GM18951 (cell line): ENCODE data around the gene KPNA4.

Experiments
- POLR2A ChIP-seq: IDR thresholded peaks from 4 replicates; pipeline ENCODE4 v1.6.1; 2011; ENCODE audit warnings: mild to moderate bottlenecking; ENCODE audit not compliant: insufficient read length, insufficient read depth; ENCODE audit errors: extremely low read depth
- in situ Hi-C: fragments of 300-500 bp; cut with MboI; formaldehyde crosslinking; loops from one replicate; pipeline ENCODE4 v1.12.0; 2022; ENCODE audit warnings: low sequenced_read_pairs, mixed read lengths, inconsistent platforms; ENCODE audit not compliant: unreplicated experiment

Gene KPNA4

GRCh38 chr3:160501325-160501724 is 64.0 kb downstream of the KPNA4 start:
- TF ChIP-seq POLR2A: no peak

DNA sequence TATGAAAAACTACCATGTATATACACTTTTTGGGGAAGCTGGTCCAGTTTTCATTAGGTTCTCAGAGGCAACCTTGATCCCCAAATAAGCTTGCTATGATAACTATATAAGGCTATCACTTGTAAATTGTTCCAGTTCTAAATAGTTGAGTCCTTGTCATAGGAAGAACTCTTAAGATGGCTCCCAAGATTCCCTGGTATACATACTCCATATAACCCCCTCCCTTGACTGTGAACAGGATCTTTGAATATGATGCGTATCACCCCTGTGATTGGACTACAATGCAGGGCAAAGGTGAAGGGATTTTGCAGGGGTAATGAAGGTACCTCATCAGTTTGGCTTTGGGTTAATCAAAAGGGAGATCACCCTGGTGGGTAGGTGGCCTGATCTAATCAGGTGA is 67.2 kb downstream of the KPNA4 start:
- TF ChIP-seq POLR2A: no peak
- in situ Hi-C loops: no loop called here

More at GRCh38 chr3:160501325-160501724, 64.0 kb downstream of the KPNA4 start:
- in situ Hi-C loops: no loop called here

DNA sequence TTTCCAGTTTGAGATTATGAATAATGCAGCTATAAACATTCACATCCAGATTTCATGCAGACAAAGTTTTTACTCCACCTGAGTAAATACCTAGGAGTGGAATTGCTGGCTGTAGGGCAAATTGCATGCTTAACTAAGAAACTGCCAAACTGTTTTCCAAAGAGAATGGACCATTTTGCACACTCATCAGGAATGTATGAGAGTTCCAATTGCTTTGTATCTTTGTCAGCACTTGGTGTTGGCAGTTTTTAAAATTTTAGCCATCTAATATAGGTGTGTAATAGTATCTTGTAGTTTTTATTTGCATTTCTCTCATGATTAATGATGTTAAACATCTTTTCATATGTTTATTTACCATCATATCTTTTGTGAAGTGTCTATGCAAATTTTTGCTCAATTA is 75.2 kb downstream of the KPNA4 start:
- in situ Hi-C loops: no loop called here

GRCh38 chr3:160486459-160486869 is 78.9 kb downstream of the KPNA4 start:
- in situ Hi-C loops: no loop called here
- TF ChIP-seq POLR2A: no peak

More for the DNA sequence above, 75.2 kb downstream of the KPNA4 start:
- no peak for TF ChIP-seq POLR2A

- in situ Hi-C loops: no loop called here
- no peak for TF ChIP-seq POLR2A
Observed at GRCh38 chr3:160482796-160483195, 82.6 kb downstream of the KPNA4 start.

DNA sequence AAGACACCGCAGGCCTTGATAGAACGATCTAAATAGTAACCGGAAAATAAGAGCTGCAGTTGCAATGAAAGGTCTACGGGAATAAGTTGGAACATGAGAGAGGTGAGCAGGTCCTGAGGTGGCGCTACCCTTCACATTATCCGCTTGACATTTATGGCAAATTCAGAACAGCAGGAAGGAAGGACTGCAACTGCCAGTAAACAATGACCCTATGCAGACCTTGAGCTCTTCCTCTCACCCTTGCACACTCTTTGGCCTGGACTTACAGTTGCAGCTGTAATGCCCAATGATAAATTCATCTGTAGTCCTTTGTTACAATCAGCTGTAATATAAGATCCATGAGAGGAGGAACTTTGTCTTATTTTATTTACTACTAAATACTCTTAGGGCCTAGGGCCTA is 83.5 kb downstream of the KPNA4 start:
- no peak for TF ChIP-seq POLR2A
- in situ Hi-C loops: no loop called here

DNA sequence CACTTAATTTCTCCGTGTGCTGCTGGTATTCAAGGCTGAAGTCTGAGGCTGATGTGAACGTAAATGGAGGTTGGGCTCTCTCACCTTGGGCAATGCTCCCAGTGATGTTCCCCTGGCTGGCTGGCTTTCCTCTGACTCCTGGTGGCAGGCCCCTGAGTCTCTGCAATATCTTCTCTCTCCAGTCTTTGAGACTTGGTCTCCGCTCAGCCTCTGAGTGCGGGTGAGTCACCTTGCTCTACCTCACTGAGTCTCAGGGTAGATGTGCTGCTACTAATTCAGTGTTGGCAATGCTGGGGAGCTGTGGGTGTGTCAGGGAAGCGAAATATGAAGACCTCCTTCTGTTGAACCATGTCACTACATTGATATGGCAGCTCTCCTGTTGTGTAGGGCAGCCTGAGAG is 84.4 kb downstream of the KPNA4 start:
- TF ChIP-seq POLR2A: no peak
- in situ Hi-C loops: no loop called here

DNA sequence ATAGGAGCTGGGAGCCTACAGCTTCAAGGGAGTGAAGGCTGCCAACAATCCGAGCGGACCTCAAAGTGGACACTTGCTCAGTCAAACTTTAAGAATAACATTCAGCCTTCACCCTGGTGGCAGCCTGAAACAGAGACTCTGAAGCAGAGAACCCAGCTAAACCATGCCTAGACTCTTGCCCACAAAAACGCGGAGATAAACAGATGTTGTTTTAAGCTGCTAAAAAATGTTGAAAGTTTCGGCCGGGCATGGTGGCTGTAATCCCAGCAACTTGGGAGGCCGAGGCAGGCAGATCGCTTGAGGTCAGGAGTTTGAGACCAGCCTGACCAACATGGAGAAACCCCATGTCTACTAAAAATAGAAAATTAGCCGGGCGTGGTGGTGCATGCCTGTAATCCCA is 86.0 kb downstream of the KPNA4 start:
- in situ Hi-C loops: no loop called here
- TF ChIP-seq POLR2A: no peak

- in situ Hi-C loops: no loop called here
Observed at GRCh38 chr3:160478338-160478737, 87.0 kb downstream of the KPNA4 start.

GRCh38 chr3:160477750-160478149 is 87.6 kb downstream of the KPNA4 start:
- TF ChIP-seq POLR2A: no peak
- in situ Hi-C loops: no loop called here

More at GRCh38 chr3:160478338-160478737, 87.0 kb downstream of the KPNA4 start:
- TF ChIP-seq POLR2A: no peak

DNA sequence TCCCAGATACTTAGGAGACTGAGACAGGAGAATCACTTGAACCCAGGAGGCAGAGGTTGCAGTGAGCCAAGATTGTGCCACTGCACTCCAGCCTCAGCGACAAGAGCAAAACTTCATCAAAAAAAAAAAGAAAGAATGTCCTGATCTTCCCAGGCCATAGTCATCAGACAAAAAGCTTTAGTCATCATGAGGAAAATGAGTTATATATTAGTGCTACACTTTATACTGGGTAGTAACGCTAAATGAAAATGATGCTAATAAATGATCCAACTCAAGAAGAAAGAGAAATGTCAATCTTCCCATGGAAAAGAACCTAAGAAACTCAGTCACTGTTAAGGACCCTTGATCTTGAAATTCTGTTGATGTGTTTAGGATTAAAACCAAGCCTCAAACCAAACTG is 89.5 kb downstream of the KPNA4 start:
- no peak for TF ChIP-seq POLR2A

DNA sequence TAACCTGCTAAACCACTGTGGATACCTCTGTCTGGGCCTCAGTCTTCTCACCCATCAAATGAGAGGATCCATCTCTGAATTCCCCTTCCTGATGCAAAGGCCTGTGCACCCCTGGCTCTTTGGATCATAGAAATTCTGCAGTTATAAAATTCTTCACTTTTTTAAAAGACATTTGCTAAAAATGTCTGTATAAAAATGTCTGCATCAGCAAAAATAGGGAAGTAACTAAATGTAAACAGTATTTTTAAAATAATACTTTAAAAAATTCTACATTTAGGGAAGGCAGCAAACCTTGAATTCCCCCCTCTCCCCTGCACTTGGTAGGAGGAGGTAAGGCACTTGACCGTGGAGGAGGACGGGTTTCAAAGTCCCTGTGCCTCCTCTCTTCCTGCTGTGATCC is 90.2 kb downstream of the KPNA4 start:
- in situ Hi-C loops: no loop called here
- TF ChIP-seq POLR2A: no peak

More for the DNA sequence above, 89.5 kb downstream of the KPNA4 start:
- in situ Hi-C loops: no loop called here

GRCh38 chr3:160474416-160474838 is 90.9 kb downstream of the KPNA4 start:
- in situ Hi-C loops: no loop called here
- no peak for TF ChIP-seq POLR2A

GRCh38 chr3:160473978-160474377 is 91.4 kb downstream of the KPNA4 start:
- in situ Hi-C loops: no loop called here
- no peak for TF ChIP-seq POLR2A

- in situ Hi-C loops: no loop called here
- TF ChIP-seq POLR2A: no peak
Observed at GRCh38 chr3:160473221-160473620, 92.2 kb downstream of the KPNA4 start.
